ENCODE data around the gene APEH. TPM values are rescaled to one million over a fixed set of nuclear protein-coding genes. Genes with fewer than 3 reads are reported as not detected.

APEH gene
- total RNA-seq, 1 donor from 2014 or later: 113 TPM

DNA sequence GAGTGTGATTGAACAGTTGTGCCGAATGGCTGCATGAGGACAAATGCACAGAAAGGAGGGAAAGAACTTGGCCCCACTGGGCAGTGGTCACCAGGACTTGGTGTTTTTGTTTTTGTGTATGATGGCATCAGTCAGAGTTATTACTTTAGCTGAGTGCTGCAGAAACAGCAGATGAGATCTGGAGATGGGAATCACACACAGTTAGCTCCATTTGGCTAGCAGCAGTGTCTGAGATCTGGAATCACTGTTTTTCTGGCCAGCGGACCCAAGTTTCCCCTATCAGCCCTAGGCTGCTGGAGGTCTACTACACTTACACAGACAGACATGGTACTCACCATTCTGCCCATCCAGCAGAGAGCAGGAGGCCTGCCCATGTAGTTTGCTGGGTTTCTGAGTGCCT is 45.9 kb upstream of the APEH start:
- ATAC-seq (ENCODE audit: low read depth) (no peak), DNase-seq (no peak)
- Mint-ChIP-seq H3K36me3 (ENCODE audit: low read depth) (no peaks in the 10 kb centered on the region), H3K27me3 (peaks cover 13% of the 10 kb centered on the region), H3K4me3 (no peak overlapping the region), H3K9me3 (peaks cover 7% of the 10 kb centered on the region), H3K4me1 (no peaks in the 10 kb centered on the region), H3K27ac (no peak overlapping the region)
- TF ChIP-seq, protein P1, sequence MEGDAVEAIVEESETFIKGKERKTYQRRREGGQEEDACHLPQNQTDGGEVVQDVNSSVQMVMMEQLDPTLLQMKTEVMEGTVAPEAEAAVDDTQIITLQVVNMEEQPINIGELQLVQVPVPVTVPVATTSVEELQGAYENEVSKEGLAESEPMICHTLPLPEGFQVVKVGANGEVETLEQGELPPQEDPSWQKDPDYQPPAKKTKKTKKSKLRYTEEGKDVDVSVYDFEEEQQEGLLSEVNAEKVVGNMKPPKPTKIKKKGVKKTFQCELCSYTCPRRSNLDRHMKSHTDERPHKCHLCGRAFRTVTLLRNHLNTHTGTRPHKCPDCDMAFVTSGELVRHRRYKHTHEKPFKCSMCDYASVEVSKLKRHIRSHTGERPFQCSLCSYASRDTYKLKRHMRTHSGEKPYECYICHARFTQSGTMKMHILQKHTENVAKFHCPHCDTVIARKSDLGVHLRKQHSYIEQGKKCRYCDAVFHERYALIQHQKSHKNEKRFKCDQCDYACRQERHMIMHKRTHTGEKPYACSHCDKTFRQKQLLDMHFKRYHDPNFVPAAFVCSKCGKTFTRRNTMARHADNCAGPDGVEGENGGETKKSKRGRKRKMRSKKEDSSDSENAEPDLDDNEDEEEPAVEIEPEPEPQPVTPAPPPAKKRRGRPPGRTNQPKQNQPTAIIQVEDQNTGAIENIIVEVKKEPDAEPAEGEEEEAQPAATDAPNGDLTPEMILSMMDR (IDR thresholded peaks at IDR 0.05): no peak
- CTCF ChIA-PET: no interaction called here
- POLR2A ChIA-PET: no interaction called here
- intact Hi-C loops (cut with micrococcal nuclease): no loop called here

DNA sequence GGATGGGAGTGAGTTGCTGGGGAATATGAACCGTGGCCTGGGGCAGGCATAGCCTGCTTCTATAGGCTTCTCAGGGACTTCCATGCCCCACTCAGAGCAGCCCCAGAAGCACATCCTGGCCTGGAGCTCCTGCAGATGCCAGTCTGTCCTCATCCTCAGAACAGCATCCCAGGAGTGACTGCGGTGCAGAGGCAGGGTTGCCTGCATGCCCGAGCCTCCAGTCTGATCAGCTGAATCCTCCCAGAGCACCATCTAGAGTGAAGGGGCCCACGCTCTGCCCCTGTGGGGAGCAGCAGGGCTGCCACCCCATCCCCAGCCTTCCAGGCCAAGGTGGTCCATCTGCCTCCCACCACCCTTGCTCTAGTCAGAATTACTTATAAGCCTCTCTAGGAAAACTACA is 44.7 kb upstream of the APEH start:
- ATAC-seq (ENCODE audit: low read depth) (no peak), DNase-seq (no peak)
- H3K36me3 Mint-ChIP-seq (ENCODE audit: low read depth): no peaks in the 10 kb centered on the region
- peaks cover 13% of the 10 kb centered on the region for H3K27me3 Mint-ChIP-seq
- TF ChIP-seq, protein P1 (IDR thresholded peaks at IDR 0.05): no peak
- no peak overlapping the region for H3K27ac Mint-ChIP-seq
- intact Hi-C loops (cut with micrococcal nuclease): no loop called here
- ChIA-PET CTCF (no interaction called here), POLR2A (no interaction called here)
- H3K4me1 Mint-ChIP-seq: no peaks in the 10 kb centered on the region
- no peak overlapping the region for H3K4me3 Mint-ChIP-seq
- H3K9me3 Mint-ChIP-seq: peaks cover 7% of the 10 kb centered on the region

DNA sequence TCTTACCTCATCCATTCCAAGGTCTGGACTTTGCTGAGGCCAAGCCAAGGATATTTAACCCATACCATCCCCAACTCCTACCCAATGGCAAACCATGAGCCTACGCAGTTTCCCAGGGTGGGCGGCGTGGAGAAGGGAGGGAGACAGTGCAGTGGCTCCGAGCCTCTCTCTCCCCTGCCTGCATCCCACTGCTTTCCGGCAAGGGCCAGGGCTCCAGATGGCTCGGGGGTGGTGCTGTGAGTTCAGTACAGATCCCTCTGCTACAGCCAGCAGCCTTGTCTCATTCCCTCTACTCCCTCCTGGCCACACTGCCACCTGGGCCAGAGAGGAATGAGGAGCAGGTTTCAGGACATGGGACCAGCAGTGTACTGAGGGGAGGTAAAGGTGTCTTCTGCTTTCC is 44.3 kb upstream of the APEH start:
- Mint-ChIP-seq H3K36me3 (ENCODE audit: low read depth) (no peaks in the 10 kb centered on the region), H3K27me3 (peaks cover 13% of the 10 kb centered on the region), H3K4me3 (no peak overlapping the region), H3K9me3 (peaks cover 7% of the 10 kb centered on the region), H3K4me1 (no peaks in the 10 kb centered on the region), H3K27ac (no peak overlapping the region)
- ChIA-PET CTCF (no interaction called here), POLR2A (no interaction called here)
- DNase-seq (no peak), ATAC-seq (ENCODE audit: low read depth) (no peak)
- intact Hi-C loops (cut with micrococcal nuclease): no loop called here
- TF ChIP-seq, protein P1 (IDR thresholded peaks at IDR 0.05): no peak

DNA sequence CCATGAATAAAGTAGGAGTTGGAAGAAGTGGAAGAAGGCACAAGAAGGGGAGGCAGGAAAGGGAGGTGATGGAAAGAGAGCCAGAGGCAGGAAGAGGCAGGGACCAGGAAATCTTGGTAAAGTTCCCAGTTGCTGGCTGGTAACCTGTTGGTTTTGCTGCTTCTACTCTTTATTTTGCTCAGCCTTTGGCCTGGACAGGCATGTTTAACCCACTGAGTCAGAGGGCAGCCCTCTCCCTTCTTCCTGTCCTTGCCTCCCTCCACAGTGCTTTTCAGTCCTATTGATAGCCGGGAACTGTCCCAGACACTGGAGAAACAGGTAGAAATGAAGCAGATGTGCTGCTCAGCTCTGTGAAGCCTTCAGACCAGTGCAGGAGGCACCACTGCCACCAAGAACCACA is 43.4 kb upstream of the APEH start:
- peaks cover 7% of the 10 kb centered on the region for H3K9me3 Mint-ChIP-seq
- no peak for ATAC-seq (ENCODE audit: low read depth)
- intact Hi-C loops (cut with micrococcal nuclease): no loop called here
- no peak overlapping the region for H3K4me3 Mint-ChIP-seq
- DNase-seq: no peak
- H3K27me3 Mint-ChIP-seq: peaks cover 13% of the 10 kb centered on the region
- H3K4me1 Mint-ChIP-seq: no peaks in the 10 kb centered on the region
- POLR2A ChIA-PET: no interaction called here
- TF ChIP-seq, protein P1 (IDR thresholded peaks at IDR 0.05): no peak
- no peak overlapping the region for H3K27ac Mint-ChIP-seq
- CTCF ChIA-PET: no interaction called here
- no peaks in the 10 kb centered on the region for H3K36me3 Mint-ChIP-seq (ENCODE audit: low read depth)

DNA sequence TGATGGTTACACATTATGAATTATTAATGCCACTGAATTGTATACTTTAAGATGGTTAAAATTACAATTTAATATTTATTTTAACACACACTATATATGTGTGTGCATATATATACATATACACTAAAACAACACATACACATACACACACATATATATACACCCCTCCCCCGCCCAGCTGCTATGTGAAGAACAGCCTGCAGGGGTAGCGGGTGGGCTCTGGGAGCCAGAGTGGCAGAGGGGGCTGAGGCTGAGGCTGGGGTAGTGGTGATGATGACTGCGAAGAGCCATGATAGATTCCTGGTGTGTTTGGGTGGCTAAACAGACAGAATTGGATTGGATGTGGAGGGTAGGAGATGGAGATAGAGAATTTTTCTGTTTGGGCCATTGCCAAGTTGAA is 39.4 kb upstream of the APEH start:
- peaks cover 7% of the 10 kb centered on the region for H3K9me3 Mint-ChIP-seq
- no peaks in the 10 kb centered on the region for H3K36me3 Mint-ChIP-seq (ENCODE audit: low read depth)
- no peak overlapping the region for H3K27ac Mint-ChIP-seq
- POLR2A ChIA-PET: no interaction called here
- CTCF ChIA-PET: no interaction called here
- H3K4me3 Mint-ChIP-seq: no peak overlapping the region
- TF ChIP-seq, protein P1 (IDR thresholded peaks at IDR 0.05): no peak
- peaks cover 13% of the 10 kb centered on the region for H3K27me3 Mint-ChIP-seq
- H3K4me1 Mint-ChIP-seq: no peaks in the 10 kb centered on the region
- intact Hi-C loops (cut with micrococcal nuclease): no loop called here
- ATAC-seq (ENCODE audit: low read depth) (no peak), DNase-seq (no peak)

Measured in activated B cell treated with CpG ODN at 0.5 μM for 24 hours (primary cell).